GM21390 (cell line): ENCODE results near the gene MERTK.
"Not testable (repeated sequence)": the region's sequence is repeated elsewhere in the genome, so short reads cannot be mapped to it uniquely, and the experiment has no call there.

Source experiments
- ATAC-seq: cut with Tn5 transposase; IDR thresholded peaks from one replicate; pipeline ENCODE4 v1.9.1; 2021; ENCODE audit not compliant: unreplicated experiment

Gene MERTK

GRCh38 chr2:111944531-111945210, 46.3 kb downstream of the MERTK start:
- no peak for ATAC-seq

GRCh38 chr2:111945444-111946293, 47.3 kb downstream of the MERTK start:
- ATAC-seq = no peak

- no peak for ATAC-seq
Measured at GRCh38 chr2:111946294-111947114, 48.1 kb downstream of the MERTK start.

GRCh38 chr2:111947219-111947618, 48.8 kb downstream of the MERTK start:
- no peak for ATAC-seq

- no peak for ATAC-seq
Measured at GRCh38 chr2:111948832-111949231, 50.4 kb downstream of the MERTK start.

GRCh38 chr2:111950236-111950635, 51.8 kb downstream of the MERTK start:
- ATAC-seq = no peak

GRCh38 chr2:111951486-111951885, 53.1 kb downstream of the MERTK start:
- ATAC-seq = no peak

GRCh38 chr2:111952871-111953452, 54.6 kb downstream of the MERTK start:
- ATAC-seq = no peak

- ATAC-seq = no peak
Measured at GRCh38 chr2:111954602-111955332, 56.4 kb downstream of the MERTK start.

GRCh38 chr2:111957872-111958354, 59.5 kb downstream of the MERTK start:
- no peak for ATAC-seq

- no peak for ATAC-seq
Measured at GRCh38 chr2:111958901-111959300, 60.5 kb downstream of the MERTK start.

GRCh38 chr2:111961663-111962062, 63.3 kb downstream of the MERTK start:
- ATAC-seq = no peak

GRCh38 chr2:111963086-111963485, 64.7 kb downstream of the MERTK start:
- not testable (repeated sequence) for ATAC-seq

GRCh38 chr2:111963508-111963907, 65.1 kb downstream of the MERTK start:
- ATAC-seq = not testable (repeated sequence)

- ATAC-seq = no peak
Measured at GRCh38 chr2:111965062-111965461, 66.7 kb downstream of the MERTK start.

GRCh38 chr2:111966241-111966640, 67.8 kb downstream of the MERTK start:
- ATAC-seq = no peak

GRCh38 chr2:111967018-111967417, 68.6 kb downstream of the MERTK start:
- ATAC-seq = no peak

GRCh38 chr2:111970453-111970852, 72.0 kb downstream of the MERTK start:
- no peak for ATAC-seq

GRCh38 chr2:111972955-111973565, 74.7 kb downstream of the MERTK start:
- ATAC-seq = no peak

- no peak for ATAC-seq
Measured at GRCh38 chr2:111973701-111974100, 75.3 kb downstream of the MERTK start.
